ENCODE data around the gene ZFP36. TPM values are rescaled to one million over a fixed set of nuclear protein-coding genes. Genes with fewer than 3 reads are reported as not detected.
A peak's percentile ranks its signal among the peaks of the same experiment; 100 is the strongest.

ZFP36 gene
- total RNA-seq, 1 donor from 2014 or later: 105 TPM

GRCh38 chr19:39400061-39400460 is 6.6 kb upstream of the ZFP36 start:
- H3K9me3 Mint-ChIP-seq (ENCODE audit: unreplicated experiment): no peaks in the 10 kb centered on the region
- DNase-seq (ENCODE audit: extremely low spot score, unreplicated experiment): no peak
- no peak overlapping the region for H3K4me3 Mint-ChIP-seq (ENCODE audit: unreplicated experiment)
- TF ChIP-seq CTCF (IDR thresholded peaks at IDR 0.05): no peak
- H3K27me3 Mint-ChIP-seq (ENCODE audit: unreplicated experiment): no peaks in the 10 kb centered on the region
- peaks cover 3% of the 10 kb centered on the region for H3K36me3 Mint-ChIP-seq (ENCODE audit: unreplicated experiment)
- H3K27ac Mint-ChIP-seq (ENCODE audit: unreplicated experiment): peak overlapping the region; percentile 32
- peaks cover 43% of the 10 kb centered on the region for H3K4me1 Mint-ChIP-seq (ENCODE audit: unreplicated experiment)

GRCh38 chr19:39401070-39401548 is 5.5 kb upstream of the ZFP36 start:
- H3K27ac Mint-ChIP-seq (ENCODE audit: unreplicated experiment): peak overlapping the region; percentile 100
- peaks cover 53% of the 10 kb centered on the region for H3K4me1 Mint-ChIP-seq (ENCODE audit: unreplicated experiment)

GRCh38 chr19:39401549-39402345 is 4.9 kb upstream of the ZFP36 start:
- no peak for DNase-seq (ENCODE audit: extremely low spot score, unreplicated experiment)
- TF ChIP-seq CTCF (IDR thresholded peaks at IDR 0.05): no peak
- no peaks in the 10 kb centered on the region for H3K9me3 Mint-ChIP-seq (ENCODE audit: unreplicated experiment)
- H3K4me1 Mint-ChIP-seq (ENCODE audit: unreplicated experiment): peaks cover 55% of the 10 kb centered on the region
- H3K36me3 Mint-ChIP-seq (ENCODE audit: unreplicated experiment): no peaks in the 10 kb centered on the region
- H3K27ac Mint-ChIP-seq (ENCODE audit: unreplicated experiment): peak overlapping the region; percentile 100
- no peaks in the 10 kb centered on the region for H3K27me3 Mint-ChIP-seq (ENCODE audit: unreplicated experiment)
- peak overlapping the region; percentile 82 for H3K4me3 Mint-ChIP-seq (ENCODE audit: unreplicated experiment)

More at GRCh38 chr19:39401070-39401548, 5.5 kb upstream of the ZFP36 start:
- H3K27me3 Mint-ChIP-seq (ENCODE audit: unreplicated experiment): no peaks in the 10 kb centered on the region
- no peaks in the 10 kb centered on the region for H3K36me3 Mint-ChIP-seq (ENCODE audit: unreplicated experiment)
- H3K9me3 Mint-ChIP-seq (ENCODE audit: unreplicated experiment): no peaks in the 10 kb centered on the region
- DNase-seq (ENCODE audit: extremely low spot score, unreplicated experiment): no peak
- no peak overlapping the region for H3K4me3 Mint-ChIP-seq (ENCODE audit: unreplicated experiment)
- no peak for TF ChIP-seq CTCF (IDR thresholded peaks at IDR 0.05)

- DNase-seq (ENCODE audit: extremely low spot score, unreplicated experiment): peak; percentile 95
- Mint-ChIP-seq H3K4me1 (ENCODE audit: unreplicated experiment) (peaks cover 51% of the 10 kb centered on the region), H3K9me3 (ENCODE audit: unreplicated experiment) (no peaks in the 10 kb centered on the region), H3K27me3 (ENCODE audit: unreplicated experiment) (no peaks in the 10 kb centered on the region), H3K36me3 (ENCODE audit: unreplicated experiment) (no peaks in the 10 kb centered on the region), H3K4me3 (ENCODE audit: unreplicated experiment) (peak overlapping the region; percentile 82), H3K27ac (ENCODE audit: unreplicated experiment) (peak overlapping the region; percentile 100)
- no peak for TF ChIP-seq CTCF (IDR thresholded peaks at IDR 0.05)
These were observed 4.0 kb upstream of the ZFP36 start for GRCh38 chr19:39402346-39403300.
